Measurements from ENCODE around the gene ACSS1. TPM values are rescaled to one million over a fixed set of nuclear protein-coding genes. Genes with fewer than 3 reads are reported as not detected.

ACSS1 gene
- total RNA-seq, 4 donors from 2014 or later: 33.7 to 42.3 (median 38.4) TPM

GRCh38 chr20:24985802-24986201 lies 72.1 kb downstream of the ACSS1 start:
- WGBS, 2 donors: 65 to 70% methylated on average over 6 of the region's 6 CpGs
- peak in 1 of 2 donors; percentile 60 for DNase-seq (ENCODE audit: low spot score in 2 of 2)
- intact Hi-C loops (cut with DNase I; ENCODE audit: low total_unique reads): no loop called here
- TF ChIP-seq CTCF (IDR thresholded peaks at IDR 0.05): no peak
- no peak overlapping the region for H3K4me3 ChIP-seq (ENCODE audit: low read depth, poor library complexity, severe bottlenecking)

GRCh38 chr20:24984961-24985640 lies 72.8 kb downstream of the ACSS1 start:
- 53 to 72% methylated on average over 3 of the region's 3 CpGs for WGBS, 2 donors
- H3K4me3 ChIP-seq (ENCODE audit: low read depth, poor library complexity, severe bottlenecking): no peak overlapping the region
- TF ChIP-seq CTCF (IDR thresholded peaks at IDR 0.05) (no peak), POLR2A (IDR thresholded peaks at IDR 0.05) (no peak)
- intact Hi-C loops (cut with DNase I; ENCODE audit: low total_unique reads): no loop called here
- DNase-seq (ENCODE audit: low spot score in 2 of 2): peak in 1 of 2 donors; percentile 53

GRCh38 chr20:24983896-24984295 lies 74.0 kb downstream of the ACSS1 start:
- peak in 1 of 2 donors; percentile 70 for DNase-seq (ENCODE audit: low spot score in 2 of 2)
- H3K4me3 ChIP-seq (ENCODE audit: low read depth, poor library complexity, severe bottlenecking): no peak overlapping the region
- intact Hi-C loops (cut with DNase I; ENCODE audit: low total_unique reads): no loop called here
- WGBS, 2 donors: 93% methylated on average over 8 of the region's 8 CpGs
- TF ChIP-seq CTCF (IDR thresholded peaks at IDR 0.05): no peak
- TF ChIP-seq POLR2A (IDR thresholded peaks at IDR 0.05): no peak

- WGBS, 2 donors: 82 to 85% methylated on average over 3 of the region's 3 CpGs
- DNase-seq (ENCODE audit: low spot score in 2 of 2): peak in 1 of 2 donors; percentile 85
- intact Hi-C loops (cut with DNase I; ENCODE audit: low total_unique reads): no loop called here
- TF ChIP-seq POLR2A (IDR thresholded peaks at IDR 0.05) (no peak), CTCF (IDR thresholded peaks at IDR 0.05) (no peak)
- H3K4me3 ChIP-seq (ENCODE audit: low read depth, poor library complexity, severe bottlenecking): no peak overlapping the region
These were observed 76.1 kb downstream of the ACSS1 start for GRCh38 chr20:24981790-24982189.

- peak in 1 of 2 donors; percentile 29 for DNase-seq (ENCODE audit: low spot score in 2 of 2)
- intact Hi-C loops (cut with DNase I; ENCODE audit: low total_unique reads): no loop called here
- WGBS, 2 donors: 85 to 88% methylated on average over 4 of the region's 4 CpGs
- TF ChIP-seq CTCF (IDR thresholded peaks at IDR 0.05): no peak
- no peak for TF ChIP-seq POLR2A (IDR thresholded peaks at IDR 0.05)
- no peak overlapping the region for H3K4me3 ChIP-seq (ENCODE audit: low read depth, poor library complexity, severe bottlenecking)
These were observed 76.7 kb downstream of the ACSS1 start for GRCh38 chr20:24981282-24981681.
